ENCODE measurements around the gene C12orf76. TPM values are rescaled to one million over a fixed set of nuclear protein-coding genes. Genes with fewer than 3 reads are reported as not detected.

C12orf76 gene
- polyA plus RNA-seq, 1 donor (not counting 4 experiments of a cell fraction or from before 2014, with no cell fraction given), result 7.3 TPM

DNA sequence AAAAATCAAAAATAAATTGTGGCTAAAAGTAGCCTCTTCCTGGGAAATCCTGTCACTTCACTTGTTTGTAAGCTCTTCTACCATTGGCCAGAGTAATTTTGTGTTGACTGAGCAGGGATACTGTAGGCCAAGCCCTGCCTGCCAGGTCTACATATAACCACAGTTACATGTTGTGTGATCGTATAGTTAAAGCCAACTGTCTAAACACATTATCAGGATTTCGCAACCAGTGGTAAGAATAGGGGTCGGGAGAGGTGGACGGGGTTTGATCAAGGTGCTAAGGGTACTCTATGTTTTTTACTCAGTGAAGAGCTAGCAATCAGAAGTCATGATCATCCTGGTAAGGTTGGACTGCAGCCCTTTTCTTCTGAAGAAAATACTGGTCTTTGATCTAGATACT lies 35.7 kb downstream of the C12orf76 start:
- no peaks in the 10 kb centered on the region for H4K20me1 ChIP-seq (ENCODE audit: control insufficient read depth, extremely low read depth, insufficient read depth, low read length)
- FAIRE-seq, result no peak

DNA sequence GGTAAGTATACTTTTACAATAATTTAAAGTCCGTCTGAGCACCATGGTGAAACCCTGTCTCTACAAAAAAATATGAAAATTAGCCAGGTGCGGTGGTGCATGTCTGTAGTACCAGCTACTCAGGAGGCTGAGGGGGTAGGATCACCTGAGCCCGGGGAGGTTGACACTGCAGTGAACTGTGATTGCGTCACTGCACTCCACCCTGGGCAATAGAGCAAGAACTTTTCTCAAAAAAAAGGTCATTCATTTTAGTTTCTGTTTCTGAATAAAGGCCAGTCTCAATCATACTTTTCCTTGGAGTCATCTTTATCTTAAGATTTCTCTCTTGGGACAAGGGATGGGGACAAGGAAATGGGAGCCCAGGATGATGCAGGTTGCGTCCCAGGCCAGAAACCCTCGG lies 36.2 kb downstream of the C12orf76 start:
- H3K27ac ChIP-seq (ENCODE audit: control insufficient read depth, insufficient read depth, low read length), result no peak overlapping the region
- peaks cover 11 to 15% of the 10 kb centered on the region in 2 experiments for H3K36me3 ChIP-seq (ENCODE audit: control insufficient read depth in 2 of 2, extremely low read depth in 1 of 2, insufficient read depth in 2 of 2, low read length in 2 of 2)
- H3K79me2 ChIP-seq (ENCODE audit: control insufficient read depth, insufficient read depth, low read length), result peaks cover 38% of the 10 kb centered on the region
- no peaks in the 10 kb centered on the region for H3K4me1 ChIP-seq (ENCODE audit: control insufficient read depth, extremely low read depth, insufficient read depth, low read length)
- H3K4me2 ChIP-seq (ENCODE audit: control insufficient read depth, extremely low read depth, insufficient read depth, low read depth, low read length), result no peak overlapping the region
- H3K4me3 ChIP-seq (ENCODE audit: control insufficient read depth in 2 of 3, extremely low read depth in 1 of 3, insufficient read depth in 2 of 3, low read depth in 1 of 3, low read length in 3 of 3), result no peak overlapping the region
- no peaks in the 10 kb centered on the region for H4K20me1 ChIP-seq (ENCODE audit: control insufficient read depth, extremely low read depth, insufficient read depth, low read length)
- no peaks in the 10 kb centered on the region for H3K9me3 ChIP-seq (ENCODE audit: control insufficient read depth, low read depth, low read length)
- FAIRE-seq (no peak), DNase-seq (ENCODE audit: low read depth, low spot score) (no peak)
- dilution Hi-C loops (cut with MboI; ENCODE audit: extremely low pct_ligation_motif_present, low sequenced_read_pairs), result no loop called here
- H2AFZ ChIP-seq (ENCODE audit: control insufficient read depth, low read length), result no peak overlapping the region
- H3K9me1 ChIP-seq (ENCODE audit: control insufficient read depth, extremely low read depth, insufficient read depth, low read length), result peaks cover 3% of the 10 kb centered on the region
- TF ChIP-seq EZH2 (IDR thresholded peaks at IDR 0.05; ENCODE audit: low read length), result no peak
- no peaks in the 10 kb centered on the region for H3K27me3 ChIP-seq (ENCODE audit: control insufficient read depth, extremely low read depth, insufficient read depth, low read length)
- no peak overlapping the region for H3K9ac ChIP-seq (ENCODE audit: control insufficient read depth, extremely low read depth, insufficient read depth, low read length)

More for the DNA sequence above, 35.7 kb downstream of the C12orf76 start:
- no peaks in the 10 kb centered on the region for H3K27me3 ChIP-seq (ENCODE audit: control insufficient read depth, extremely low read depth, insufficient read depth, low read length)
- DNase-seq (ENCODE audit: low read depth, low spot score), result no peak
- no peaks in the 10 kb centered on the region for H3K9me3 ChIP-seq (ENCODE audit: control insufficient read depth, low read depth, low read length)
- no peak overlapping the region for H3K4me3 ChIP-seq (ENCODE audit: control insufficient read depth in 2 of 3, extremely low read depth in 1 of 3, insufficient read depth in 2 of 3, low read depth in 1 of 3, low read length in 3 of 3)
- H2AFZ ChIP-seq (ENCODE audit: control insufficient read depth, low read length), result no peak overlapping the region
- H3K79me2 ChIP-seq (ENCODE audit: control insufficient read depth, insufficient read depth, low read length), result peaks cover 36% of the 10 kb centered on the region
- dilution Hi-C loops (cut with MboI; ENCODE audit: extremely low pct_ligation_motif_present, low sequenced_read_pairs), result no loop called here
- H3K9ac ChIP-seq (ENCODE audit: control insufficient read depth, extremely low read depth, insufficient read depth, low read length), result no peak overlapping the region
- H3K4me2 ChIP-seq (ENCODE audit: control insufficient read depth, extremely low read depth, insufficient read depth, low read depth, low read length), result no peak overlapping the region
- H3K27ac ChIP-seq (ENCODE audit: control insufficient read depth, insufficient read depth, low read length), result no peak overlapping the region
- no peaks in the 10 kb centered on the region for H3K4me1 ChIP-seq (ENCODE audit: control insufficient read depth, extremely low read depth, insufficient read depth, low read length)
- TF ChIP-seq EZH2 (IDR thresholded peaks at IDR 0.05; ENCODE audit: low read length), result no peak
- TF ChIP-seq, protein P1, sequence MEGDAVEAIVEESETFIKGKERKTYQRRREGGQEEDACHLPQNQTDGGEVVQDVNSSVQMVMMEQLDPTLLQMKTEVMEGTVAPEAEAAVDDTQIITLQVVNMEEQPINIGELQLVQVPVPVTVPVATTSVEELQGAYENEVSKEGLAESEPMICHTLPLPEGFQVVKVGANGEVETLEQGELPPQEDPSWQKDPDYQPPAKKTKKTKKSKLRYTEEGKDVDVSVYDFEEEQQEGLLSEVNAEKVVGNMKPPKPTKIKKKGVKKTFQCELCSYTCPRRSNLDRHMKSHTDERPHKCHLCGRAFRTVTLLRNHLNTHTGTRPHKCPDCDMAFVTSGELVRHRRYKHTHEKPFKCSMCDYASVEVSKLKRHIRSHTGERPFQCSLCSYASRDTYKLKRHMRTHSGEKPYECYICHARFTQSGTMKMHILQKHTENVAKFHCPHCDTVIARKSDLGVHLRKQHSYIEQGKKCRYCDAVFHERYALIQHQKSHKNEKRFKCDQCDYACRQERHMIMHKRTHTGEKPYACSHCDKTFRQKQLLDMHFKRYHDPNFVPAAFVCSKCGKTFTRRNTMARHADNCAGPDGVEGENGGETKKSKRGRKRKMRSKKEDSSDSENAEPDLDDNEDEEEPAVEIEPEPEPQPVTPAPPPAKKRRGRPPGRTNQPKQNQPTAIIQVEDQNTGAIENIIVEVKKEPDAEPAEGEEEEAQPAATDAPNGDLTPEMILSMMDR (optimal IDR thresholded peaks at IDR 0.05 in 1 of 3, IDR thresholded peaks at IDR 0.05 in 1 of 3, conservative IDR thresholded peaks at IDR 0.05 in 1 of 3; ENCODE audit: extremely low read depth in 1 of 3, insufficient read depth in 2 of 3, low read length in 3 of 3), result no peak
- peaks cover 3% of the 10 kb centered on the region for H3K9me1 ChIP-seq (ENCODE audit: control insufficient read depth, extremely low read depth, insufficient read depth, low read length)
- peaks cover 11 to 17% of the 10 kb centered on the region in 2 experiments for H3K36me3 ChIP-seq (ENCODE audit: control insufficient read depth in 2 of 2, extremely low read depth in 1 of 2, insufficient read depth in 2 of 2, low read length in 2 of 2)

Measured in keratinocyte (primary cell).